Stomach (tissue), 4 donors: ENCODE data around the gene CTNNA3.

ENCODE experiments used
- POLR2A ChIP-seq, 4 donors: fragments of 450-650 bp; IDR thresholded peaks; one replicate each; pipeline ENCODE4 v1.6.1; 2016; ENCODE audit warnings: antibody characterized with exemption in 4 of 4, control low read depth in 2 of 4, mild to moderate bottlenecking in 1 of 4, moderate library complexity in 1 of 4
- TF ChIP-seq, protein P1 (sequence below), 7 experiments: fragments of 450-650 bp in 4 of 7; fragments of 200-600 bp in 3 of 7; sonication (generic) in 3 of 7; IDR thresholded peaks; one replicate each; pipeline ENCODE4 v1.5.1; 2016 to 2019; ENCODE audit warnings: antibody characterized with exemption in 7 of 7, control low read depth in 2 of 7, mild to moderate bottlenecking in 1 of 7

DNA sequence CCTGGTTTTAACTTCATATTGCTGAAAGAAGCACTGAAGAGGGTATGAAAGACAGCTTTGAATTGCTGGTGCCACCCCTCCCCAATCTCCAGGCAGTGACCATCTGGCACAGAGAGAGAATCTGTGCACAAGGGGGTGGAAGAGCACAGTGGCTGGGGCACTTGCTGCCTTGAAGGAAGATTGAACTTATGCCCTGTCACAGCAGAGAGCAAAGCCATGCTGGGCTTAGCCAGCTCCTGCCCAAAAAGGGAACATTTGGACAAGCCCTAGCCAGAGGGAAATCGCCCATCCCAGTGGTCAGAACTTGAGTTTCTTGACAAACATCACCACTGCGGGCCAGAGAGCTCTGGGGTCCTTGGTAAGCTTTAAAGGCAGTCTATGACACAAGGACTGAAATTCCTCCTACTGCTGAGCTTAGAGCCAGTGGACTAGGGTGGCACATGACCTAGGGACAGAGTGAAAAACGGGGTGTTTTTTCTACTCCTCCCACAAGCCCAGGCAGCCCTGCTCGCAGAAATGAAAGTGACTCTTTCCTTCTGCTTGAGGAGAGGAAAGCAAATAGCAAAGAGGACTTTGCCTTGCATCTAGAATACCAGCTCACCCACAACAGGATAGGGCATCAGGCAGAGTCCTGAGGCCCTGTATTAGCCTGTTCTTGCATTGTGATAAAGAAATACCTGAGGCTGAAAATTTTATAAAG, 257.2 kb downstream of the CTNNA3 start:
- no peak for TF ChIP-seq POLR2A (IDR thresholded peaks at IDR 0.05)
- TF ChIP-seq, protein P1, sequence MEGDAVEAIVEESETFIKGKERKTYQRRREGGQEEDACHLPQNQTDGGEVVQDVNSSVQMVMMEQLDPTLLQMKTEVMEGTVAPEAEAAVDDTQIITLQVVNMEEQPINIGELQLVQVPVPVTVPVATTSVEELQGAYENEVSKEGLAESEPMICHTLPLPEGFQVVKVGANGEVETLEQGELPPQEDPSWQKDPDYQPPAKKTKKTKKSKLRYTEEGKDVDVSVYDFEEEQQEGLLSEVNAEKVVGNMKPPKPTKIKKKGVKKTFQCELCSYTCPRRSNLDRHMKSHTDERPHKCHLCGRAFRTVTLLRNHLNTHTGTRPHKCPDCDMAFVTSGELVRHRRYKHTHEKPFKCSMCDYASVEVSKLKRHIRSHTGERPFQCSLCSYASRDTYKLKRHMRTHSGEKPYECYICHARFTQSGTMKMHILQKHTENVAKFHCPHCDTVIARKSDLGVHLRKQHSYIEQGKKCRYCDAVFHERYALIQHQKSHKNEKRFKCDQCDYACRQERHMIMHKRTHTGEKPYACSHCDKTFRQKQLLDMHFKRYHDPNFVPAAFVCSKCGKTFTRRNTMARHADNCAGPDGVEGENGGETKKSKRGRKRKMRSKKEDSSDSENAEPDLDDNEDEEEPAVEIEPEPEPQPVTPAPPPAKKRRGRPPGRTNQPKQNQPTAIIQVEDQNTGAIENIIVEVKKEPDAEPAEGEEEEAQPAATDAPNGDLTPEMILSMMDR (IDR thresholded peaks at IDR 0.05), result no peak
